ENCODE data around the gene RABGAP1L.
"Not testable (repeated sequence)": the region's sequence is repeated elsewhere in the genome, so short reads cannot be mapped to it uniquely, and the experiment has no call there.

GRCh38 chr1:174576120-174576519 is 416.8 kb downstream of the RABGAP1L start:
- not testable (repeated sequence) for TF ChIP-seq POLR2A (IDR thresholded peaks at IDR 0.05; ENCODE audit: low read length); GATA1 (IDR thresholded peaks at IDR 0.05; ENCODE audit: low read depth, low read length)

Data from erythroblast (primary cell).